Fibroblast of villous mesenchyme (primary cell): ENCODE data around the gene MLEC. TPM values are rescaled to one million over a fixed set of nuclear protein-coding genes. Genes with fewer than 3 reads are reported as not detected.

Source experiments
- DNase-seq: peaks from one replicate; pipeline ENCODE4 v3.0.0-alpha.2; 2010; ENCODE audit warnings: low read depth
- H3K4me3 ChIP-seq: 2 replicates; pipeline ENCODE4 v1.5.1; 2011; ENCODE audit warnings: low read depth, mild to moderate bottlenecking, low read length
- CTCF ChIP-seq: IDR thresholded peaks from 2 replicates; pipeline ENCODE4 v1.5.1; 2012; ENCODE audit warnings: low read depth, mild to moderate bottlenecking, low read length; ENCODE audit not compliant: insufficient read depth
- total RNA-seq: library from RNA; depleted of rRNA; stranded (reverse); fragments of >200 nt; gene quantifications from 2 replicates; pipeline ENCODE4 v1.2.3, GENCODE V29; 2012

The MLEC gene
- total RNA-seq, 1 donor, result 224 TPM

- H3K4me3 ChIP-seq, result no peak overlapping the region
- no peak for TF ChIP-seq CTCF
- DNase-seq, result no peak
Measured at GRCh38 chr12:120690978-120691377, 4.0 kb downstream of the MLEC start.

GRCh38 chr12:120692524-120693033 lies 5.6 kb downstream of the MLEC start:
- no peak overlapping the region for H3K4me3 ChIP-seq
- no peak for TF ChIP-seq CTCF
- DNase-seq, result peak; percentile 29

GRCh38 chr12:120693848-120694247 lies 6.9 kb downstream of the MLEC start:
- H3K4me3 ChIP-seq, result no peak overlapping the region
- no peak for TF ChIP-seq CTCF
- DNase-seq, result no peak

GRCh38 chr12:120696626-120697025 lies 9.7 kb downstream of the MLEC start:
- no peak for TF ChIP-seq CTCF
- no peak for DNase-seq
- H3K4me3 ChIP-seq, result no peak overlapping the region

GRCh38 chr12:120697344-120697743 lies 10.4 kb downstream of the MLEC start:
- TF ChIP-seq CTCF, result no peak
- DNase-seq, result no peak
- H3K4me3 ChIP-seq, result no peak overlapping the region

- H3K4me3 ChIP-seq, result no peak overlapping the region
- DNase-seq, result no peak
- no peak for TF ChIP-seq CTCF
Measured at GRCh38 chr12:120698665-120699064, 11.7 kb downstream of the MLEC start.

GRCh38 chr12:120699553-120699952 lies 12.6 kb downstream of the MLEC start:
- no peak for TF ChIP-seq CTCF
- no peak for DNase-seq
- H3K4me3 ChIP-seq, result no peak overlapping the region
